ENCODE results near the gene NFIX. TPM values are rescaled to one million over a fixed set of nuclear protein-coding genes. Genes with fewer than 3 reads are reported as not detected.

NFIX gene
- total and polyA plus RNA-seq, 2 donors (not counting 1 experiment from before 2014, with no cell fraction given) = 0.69 to 5.6 TPM

- Histone ChIP-seq H2AFZ (ENCODE audit: insufficient read depth, low read depth, low read length, poor library complexity, severe bottlenecking) (peak overlapping the region; percentile 68), H3K4me2 (replicated peaks; ENCODE audit: low read depth, low read length, poor library complexity, severe bottlenecking) (peak overlapping the region; percentile 96), H3K9ac (ENCODE audit: low read length) (peak overlapping the region; percentile 51), H3K36me3 (replicated peaks in 1 of 2; ENCODE audit: control extremely low read depth in 1 of 2, control insufficient read depth in 1 of 2, extremely low read depth in 1 of 2, insufficient read depth in 2 of 2, low read length in 1 of 2) (no peaks in the 10 kb centered on the region), H3K27ac (ENCODE audit: low read length in 2 of 2) (no peak overlapping the region), H3K79me2 (ENCODE audit: control insufficient read depth, insufficient read depth, low read length) (peaks cover 3% of the 10 kb centered on the region), H3K4me1 (ENCODE audit: control insufficient read depth in 2 of 2, insufficient read depth in 2 of 2, low read length in 2 of 2) (peaks cover 25 to 29% of the 10 kb centered on the region in 2 donors), H3K9me3 (ENCODE audit: control extremely low read depth in 1 of 3, control insufficient read depth in 2 of 3, insufficient read depth in 1 of 3, low read length in 2 of 3) (no peaks in the 10 kb centered on the region), H3K27me3 (replicated peaks in 1 of 4; ENCODE audit: control extremely low read depth in 1 of 4, control insufficient read depth in 3 of 4, insufficient read depth in 4 of 4, low read length in 3 of 4) (peaks cover 0 to 17% (median 9%) of the 10 kb centered on the region in 4 experiments), H4K20me1 (ENCODE audit: control insufficient read depth, insufficient read depth, low read length, poor library complexity, severe bottlenecking) (no peaks in the 10 kb centered on the region), H3K4me3 (ENCODE audit: control extremely low read depth in 1 of 5, extremely low read depth in 1 of 5, insufficient read depth in 1 of 5, low read depth in 2 of 5, low read length in 4 of 5) (peak overlapping the region in 1 of 5 experiments; percentile 12)
- 81% methylated on average over 46 of the region's 48 CpGs for WGBS (ENCODE audit: insufficient coverage)
- peak overlapping the region; percentile 69 for H3K4me3 Mint-ChIP-seq
- no peak overlapping the region for H3K27ac Mint-ChIP-seq
- H3K9me3 Mint-ChIP-seq (ENCODE audit: insufficient read depth) = no peaks in the 10 kb centered on the region
- peaks cover 55% of the 10 kb centered on the region for H3K27me3 Mint-ChIP-seq
- TF ChIP-seq EZH2 (IDR thresholded peaks at IDR 0.05; ENCODE audit: borderline replicate concordance, insufficient read depth, low read depth, low read length, poor library complexity, severe bottlenecking) (no peak), CTCF (IDR thresholded peaks at IDR 0.05) (no peak)
- intact Hi-C loops (cut with micrococcal nuclease) = no loop called here
- POLR2A ChIA-PET = no interaction called here
- DNase-seq (no peak), ATAC-seq (ENCODE audit: low read depth) (no peak)
- CTCF ChIA-PET = interaction anchor here (1.2 kb wide), 1 partner anchor 15 kb away, joined by 3 read pairs; no protein-coding TSS in a partner anchor
- H3K4me1 Mint-ChIP-seq = peaks cover 34% of the 10 kb centered on the region
Observed at GRCh38 chr19:13024951-13025697, 29.8 kb downstream of the NFIX start.

GRCh38 chr19:13025819-13026456 lies 30.7 kb downstream of the NFIX start:
- Histone ChIP-seq H3K27ac (ENCODE audit: low read length in 2 of 2) (no peak overlapping the region), H3K27me3 (replicated peaks in 1 of 4; ENCODE audit: control extremely low read depth in 1 of 4, control insufficient read depth in 3 of 4, insufficient read depth in 4 of 4, low read length in 3 of 4) (peaks cover 0 to 17% (median 9%) of the 10 kb centered on the region in 4 experiments), H2AFZ (ENCODE audit: insufficient read depth, low read depth, low read length, poor library complexity, severe bottlenecking) (no peak overlapping the region), H3K4me3 (ENCODE audit: control extremely low read depth in 1 of 5, extremely low read depth in 1 of 5, insufficient read depth in 1 of 5, low read depth in 2 of 5, low read length in 4 of 5) (no peak overlapping the region), H3K79me2 (ENCODE audit: control insufficient read depth, insufficient read depth, low read length) (peaks cover 3% of the 10 kb centered on the region), H3K9ac (ENCODE audit: low read length) (no peak overlapping the region), H3K4me2 (replicated peaks; ENCODE audit: low read depth, low read length, poor library complexity, severe bottlenecking) (no peak overlapping the region), H4K20me1 (ENCODE audit: control insufficient read depth, insufficient read depth, low read length, poor library complexity, severe bottlenecking) (no peaks in the 10 kb centered on the region), H3K4me1 (ENCODE audit: control insufficient read depth in 2 of 2, insufficient read depth in 2 of 2, low read length in 2 of 2) (peaks cover 25 to 29% of the 10 kb centered on the region in 2 donors), H3K9me3 (ENCODE audit: control extremely low read depth in 1 of 3, control insufficient read depth in 2 of 3, insufficient read depth in 1 of 3, low read length in 2 of 3) (no peaks in the 10 kb centered on the region), H3K36me3 (replicated peaks in 1 of 2; ENCODE audit: control extremely low read depth in 1 of 2, control insufficient read depth in 1 of 2, extremely low read depth in 1 of 2, insufficient read depth in 2 of 2, low read length in 1 of 2) (no peaks in the 10 kb centered on the region)
- TF ChIP-seq CTCF (IDR thresholded peaks at IDR 0.05) (no peak), EZH2 (IDR thresholded peaks at IDR 0.05; ENCODE audit: borderline replicate concordance, insufficient read depth, low read depth, low read length, poor library complexity, severe bottlenecking) (no peak)
- WGBS (ENCODE audit: insufficient coverage) = 97% methylated on average over 4 of the region's 7 CpGs
- ATAC-seq (ENCODE audit: low read depth) (no peak), DNase-seq (no peak)
- Mint-ChIP-seq H3K27me3 (peaks cover 55% of the 10 kb centered on the region), H3K9me3 (ENCODE audit: insufficient read depth) (no peaks in the 10 kb centered on the region), H3K27ac (no peak overlapping the region), H3K4me1 (peaks cover 34% of the 10 kb centered on the region), H3K4me3 (peak overlapping the region; percentile 69)
- intact Hi-C loops (cut with micrococcal nuclease) = no loop called here
- ChIA-PET POLR2A (no interaction called here), CTCF (interaction anchor here (0.7 to 1.4 kb wide), 3 partner anchors 15 to 68 kb away, joined by 3 to 4 read pairs (median 3); no protein-coding TSS in a partner anchor)
